ENCODE measurements around the gene SHISA8.
"Not testable (repeated sequence)": the region's sequence is repeated elsewhere in the genome, so short reads cannot be mapped to it uniquely, and the experiment has no call there.

The SHISA8 gene

DNA sequence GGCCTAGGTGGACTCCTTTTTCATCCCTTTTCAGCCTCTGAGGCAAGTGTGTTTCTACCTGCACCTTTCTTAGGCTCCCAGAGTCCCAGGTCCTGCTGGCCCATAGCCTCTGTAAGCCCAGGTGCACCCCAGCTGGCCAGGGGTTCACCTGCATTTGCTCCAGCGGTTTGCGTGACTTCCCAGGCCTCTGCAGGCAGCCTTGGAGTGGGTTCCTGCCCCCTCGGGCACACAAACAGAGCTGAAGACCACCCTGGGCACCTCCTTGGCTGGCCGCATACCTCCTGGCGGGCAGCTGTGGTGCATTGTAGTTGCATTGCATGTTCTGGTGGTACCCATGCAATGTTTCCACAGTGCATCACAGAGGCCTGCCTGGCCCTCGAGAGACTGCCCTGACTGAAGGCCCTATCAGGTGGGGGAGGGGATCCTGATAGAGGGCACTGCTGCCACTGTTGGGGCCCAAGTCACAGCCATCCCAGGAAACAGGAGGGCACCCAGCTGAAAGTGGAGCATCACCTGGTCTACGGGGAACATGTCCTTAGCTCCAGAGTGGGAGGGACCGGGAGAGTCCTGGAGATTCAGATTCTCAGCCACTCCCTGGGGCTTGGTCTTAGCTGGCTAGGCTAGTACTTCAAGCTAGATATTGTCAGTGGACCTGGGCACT is 14.1 kb downstream of the SHISA8 start:
- DNase-seq (ENCODE audit: low read depth in 1 of 2, low spot score in 1 of 2): no peak

- DNase-seq (ENCODE audit: low read depth in 1 of 2, low spot score in 1 of 2): no peak
These were observed 14.8 kb downstream of the SHISA8 start for GRCh38 chr22:41899992-41900651.

DNA sequence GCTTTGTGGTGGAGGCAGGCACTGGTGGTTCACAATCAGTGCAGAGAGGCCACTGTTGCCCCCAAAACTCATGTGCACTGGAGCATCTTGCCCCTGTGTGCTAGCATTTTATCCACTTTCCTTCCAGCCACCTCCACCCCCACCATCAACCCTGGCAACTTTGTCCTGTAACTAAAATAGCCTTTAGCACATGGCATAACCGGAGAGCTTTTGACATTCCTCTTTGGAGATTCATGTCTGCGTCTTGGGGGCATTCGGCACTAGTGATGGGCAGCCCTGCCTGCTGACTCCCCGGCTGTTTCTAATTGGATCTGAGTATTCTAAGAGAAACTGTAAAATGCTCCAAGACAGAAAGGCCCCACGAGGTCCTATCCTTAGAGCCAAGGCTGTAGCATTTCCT is 15.8 kb downstream of the SHISA8 start:
- no peak for DNase-seq (ENCODE audit: low read depth in 1 of 2, low spot score in 1 of 2)

GRCh38 chr22:41898645-41899044 is 16.2 kb downstream of the SHISA8 start:
- DNase-seq (ENCODE audit: low read depth in 1 of 2, low spot score in 1 of 2): no peak

DNA sequence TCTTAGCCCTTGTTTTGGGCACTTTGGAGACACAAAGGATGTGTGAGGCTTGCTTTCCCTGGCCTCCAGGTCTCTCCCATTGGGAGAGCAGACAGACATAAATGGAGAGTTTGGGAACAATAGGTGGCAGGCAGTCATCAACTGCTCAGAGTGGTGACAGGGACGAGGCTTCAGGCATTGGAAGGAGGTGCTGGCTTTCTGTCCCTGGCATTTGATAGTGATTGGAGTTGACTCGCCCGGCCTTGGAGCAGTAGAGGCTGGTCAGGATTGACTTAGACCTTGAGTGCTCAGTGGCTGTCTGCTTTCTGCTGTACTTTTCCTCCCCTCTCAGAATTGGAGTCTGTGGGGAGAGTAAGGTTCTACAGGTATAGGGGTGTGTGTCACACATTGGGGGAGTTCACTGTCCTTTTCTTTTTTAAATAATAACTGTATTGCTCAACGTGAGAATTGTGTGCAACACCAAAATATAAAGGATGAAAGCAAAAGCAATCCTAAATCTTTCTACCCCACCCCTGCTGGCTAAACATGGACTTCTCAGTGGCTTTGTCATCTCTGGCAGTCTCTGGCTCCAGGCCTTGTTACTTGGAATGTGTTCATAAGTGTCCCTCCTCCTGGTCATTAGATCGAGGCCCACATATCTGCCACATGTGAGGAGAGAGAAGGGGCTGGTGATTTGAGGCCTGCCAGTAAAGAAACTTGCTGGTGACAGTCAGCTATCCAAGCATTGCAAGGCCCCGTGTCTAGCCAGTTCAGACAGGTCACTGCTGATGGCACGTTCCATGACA is 21.1 kb downstream of the SHISA8 start:
- no peak for DNase-seq (ENCODE audit: low read depth in 1 of 2, low spot score in 1 of 2)

DNA sequence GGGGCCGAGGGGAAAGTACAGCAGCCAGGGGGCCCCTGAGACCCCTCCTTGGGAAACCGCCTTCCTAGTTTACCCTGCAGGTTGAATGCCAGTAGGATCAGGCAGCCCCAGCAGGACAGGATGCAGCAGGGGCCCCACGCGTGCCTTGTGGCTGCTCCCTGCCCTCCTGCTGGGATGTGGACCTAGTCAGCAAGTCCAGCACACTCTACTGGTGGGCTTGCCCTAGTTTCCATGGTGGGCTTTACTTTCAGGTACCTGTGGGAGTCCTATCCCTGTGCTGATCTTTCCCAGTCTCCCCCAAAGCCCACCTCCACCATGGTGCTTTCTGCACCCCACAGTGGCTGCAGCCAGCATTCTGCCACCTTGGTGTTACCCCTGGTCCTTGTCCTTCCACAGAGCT is 22.2 kb downstream of the SHISA8 start:
- DNase-seq (ENCODE audit: low read depth in 1 of 2, low spot score in 1 of 2): no peak

DNA sequence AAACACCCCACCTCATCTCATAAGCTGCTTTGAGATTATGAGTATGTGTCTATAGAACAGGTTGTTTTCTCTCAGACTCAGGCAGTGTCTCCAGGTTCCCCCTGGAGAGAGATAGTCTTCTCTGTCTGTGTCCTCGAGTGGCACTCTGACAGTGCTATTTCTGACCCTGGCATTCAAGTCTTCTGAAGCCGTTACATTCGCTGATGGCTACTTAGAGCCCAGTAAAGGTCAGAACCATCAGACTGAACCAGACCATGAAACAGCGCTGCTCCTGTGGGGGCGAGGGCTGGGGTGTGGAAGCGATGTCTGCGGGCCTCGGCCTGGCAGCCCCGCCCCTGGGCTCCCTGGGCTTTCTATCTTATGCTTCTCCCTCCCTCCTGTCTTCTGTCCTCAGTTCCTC is 23.5 kb downstream of the SHISA8 start:
- DNase-seq (ENCODE audit: low read depth in 1 of 2, low spot score in 1 of 2): no peak

DNA sequence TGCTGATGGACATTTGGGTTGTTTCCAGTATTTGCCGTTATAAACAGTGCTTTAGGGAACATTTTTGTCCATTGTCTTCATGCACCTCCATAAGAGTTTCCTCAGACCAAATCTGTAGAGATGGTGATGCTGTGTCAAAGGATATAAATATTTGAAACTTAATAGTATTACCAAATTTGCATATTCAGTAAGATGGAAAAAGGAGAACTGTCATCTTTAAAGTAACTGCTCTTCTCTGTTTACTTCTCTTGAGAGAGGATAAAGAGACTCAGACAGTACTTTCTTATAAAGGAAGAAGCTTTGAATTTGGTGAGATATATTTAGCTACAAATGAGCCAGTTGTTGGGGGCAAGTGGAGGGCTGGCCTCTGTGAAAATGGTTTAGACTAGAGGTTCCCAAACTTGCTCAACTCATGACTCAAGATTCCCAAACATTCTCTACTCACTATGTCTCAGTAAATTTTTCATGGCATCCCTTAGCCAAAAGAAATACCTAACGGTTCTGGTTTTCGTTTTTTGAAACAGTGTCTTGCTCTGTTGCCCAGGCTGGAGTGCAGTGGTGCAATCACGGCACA is 26.2 kb downstream of the SHISA8 start:
- DNase-seq (ENCODE audit: low read depth in 1 of 2, low spot score in 1 of 2): no peak

DNA sequence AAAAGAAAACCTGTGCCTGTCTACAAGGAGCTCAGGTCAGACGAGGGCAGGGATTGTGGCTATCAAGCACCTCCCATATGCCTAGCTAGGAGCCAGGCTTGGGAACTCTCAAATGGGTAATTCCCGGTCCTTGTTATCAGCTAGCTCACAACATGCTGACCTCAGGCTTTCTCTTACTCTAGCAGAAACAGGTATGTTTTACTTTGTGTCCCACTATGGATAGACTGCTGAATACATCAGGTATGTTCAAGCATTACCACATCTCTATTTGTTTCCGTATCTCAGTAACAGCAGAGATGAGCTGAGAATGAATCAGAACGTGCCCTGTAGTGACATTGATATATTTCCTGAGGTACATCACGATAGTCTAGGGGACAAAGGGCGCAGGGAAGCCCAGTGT is 29.4 kb downstream of the SHISA8 start:
- DNase-seq (ENCODE audit: low read depth in 1 of 2, low spot score in 1 of 2): no peak

GRCh38 chr22:41885116-41885515 is 29.8 kb downstream of the SHISA8 start:
- no peak for DNase-seq (ENCODE audit: low read depth in 1 of 2, low spot score in 1 of 2)

DNA sequence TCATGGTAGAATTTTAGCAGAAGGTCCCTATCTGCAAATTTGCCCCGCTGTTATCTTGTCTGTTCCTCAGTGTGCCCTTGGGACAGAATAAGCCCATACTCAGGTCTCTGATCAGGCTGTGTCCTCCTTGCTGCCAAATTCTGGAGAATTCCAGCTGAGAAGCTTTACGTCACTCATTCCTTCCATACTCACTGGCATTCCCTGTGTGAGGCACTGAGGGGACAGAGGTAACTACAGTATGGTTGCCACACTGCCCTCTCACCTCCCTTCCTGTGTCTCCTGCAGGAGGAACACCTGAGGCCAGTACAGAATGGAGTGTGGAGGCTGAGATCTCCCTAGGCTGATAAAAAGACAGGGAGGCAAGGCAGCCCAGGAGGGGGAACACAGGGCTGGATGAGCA is 31.5 kb downstream of the SHISA8 start:
- no peak for DNase-seq (ENCODE audit: low read depth in 1 of 2, low spot score in 1 of 2)

DNA sequence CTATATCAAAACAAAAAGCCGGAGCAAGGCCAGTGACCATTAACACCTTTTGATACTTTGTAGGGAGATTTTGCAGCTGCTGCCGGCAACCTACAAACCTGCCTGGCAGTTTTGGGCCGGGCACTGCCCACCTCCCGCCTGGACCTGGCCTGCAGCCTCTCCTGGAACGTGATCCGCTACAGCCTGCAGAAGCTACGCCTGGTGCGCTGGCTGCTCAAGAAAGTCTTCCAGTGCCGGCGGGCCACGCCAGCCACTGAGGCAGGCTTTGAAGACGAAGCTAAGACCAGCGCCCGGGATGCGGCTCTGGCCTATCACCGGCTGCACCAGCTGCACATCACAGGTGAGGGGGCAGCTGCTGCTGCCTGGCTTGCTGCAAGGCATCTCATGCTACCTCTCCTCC is 34.2 kb downstream of the SHISA8 start:
- no peak for DNase-seq (ENCODE audit: low read depth in 1 of 2, low spot score in 1 of 2)

GRCh38 chr22:41876675-41877074 is 38.2 kb downstream of the SHISA8 start:
- no peak for DNase-seq (ENCODE audit: low read depth in 1 of 2, low spot score in 1 of 2)

GRCh38 chr22:41876275-41876674 is 38.6 kb downstream of the SHISA8 start:
- DNase-seq (ENCODE audit: low read depth in 1 of 2, low spot score in 1 of 2): no peak

GRCh38 chr22:41875531-41876270 is 39.2 kb downstream of the SHISA8 start:
- DNase-seq (ENCODE audit: low read depth in 1 of 2, low spot score in 1 of 2): no peak

GRCh38 chr22:41874090-41874489 is 40.8 kb downstream of the SHISA8 start:
- no peak for DNase-seq (ENCODE audit: low read depth in 1 of 2, low spot score in 1 of 2)

DNA sequence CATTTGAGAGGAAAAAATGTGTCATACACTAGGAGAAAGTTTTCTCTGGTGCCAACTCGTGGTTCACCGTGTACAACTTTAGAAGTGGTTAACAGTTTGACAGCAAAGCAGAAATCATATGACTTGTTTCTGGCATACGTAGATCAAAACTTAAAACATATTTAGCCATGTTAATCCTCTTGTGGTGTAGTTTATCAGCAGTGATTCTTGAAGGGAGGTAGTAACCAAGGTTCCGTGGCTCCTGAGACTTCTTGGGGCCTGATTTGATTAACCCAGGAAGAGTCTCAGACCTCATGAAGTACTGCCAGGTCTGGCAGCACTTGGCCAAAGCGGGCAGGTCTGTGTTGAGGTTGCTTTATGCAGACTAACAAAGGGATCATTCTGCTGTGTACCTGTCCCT is 41.5 kb downstream of the SHISA8 start:
- no peak for DNase-seq (ENCODE audit: low read depth in 1 of 2, low spot score in 1 of 2)

DNA sequence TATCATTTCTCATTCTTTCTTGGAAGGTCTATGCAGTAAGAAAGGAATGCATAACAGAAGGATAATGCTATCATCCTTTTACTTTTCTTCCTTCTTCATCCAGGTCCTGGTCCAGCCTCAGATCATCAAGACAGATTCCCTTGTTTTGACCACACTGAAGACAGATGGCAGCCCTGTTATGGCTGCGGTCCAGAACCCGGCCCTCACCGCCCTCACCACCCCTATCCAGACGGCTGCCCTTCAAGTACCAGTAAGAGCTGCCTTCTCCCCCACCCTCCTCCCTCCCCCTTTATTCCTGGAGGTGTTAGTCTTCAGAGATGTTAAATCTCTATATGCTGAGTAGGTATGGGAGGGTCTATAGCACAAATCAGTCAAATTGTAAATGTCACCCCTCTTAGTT is 44.1 kb downstream of the SHISA8 start:
- DNase-seq (ENCODE audit: low read depth in 1 of 2, low spot score in 1 of 2): no peak

DNA sequence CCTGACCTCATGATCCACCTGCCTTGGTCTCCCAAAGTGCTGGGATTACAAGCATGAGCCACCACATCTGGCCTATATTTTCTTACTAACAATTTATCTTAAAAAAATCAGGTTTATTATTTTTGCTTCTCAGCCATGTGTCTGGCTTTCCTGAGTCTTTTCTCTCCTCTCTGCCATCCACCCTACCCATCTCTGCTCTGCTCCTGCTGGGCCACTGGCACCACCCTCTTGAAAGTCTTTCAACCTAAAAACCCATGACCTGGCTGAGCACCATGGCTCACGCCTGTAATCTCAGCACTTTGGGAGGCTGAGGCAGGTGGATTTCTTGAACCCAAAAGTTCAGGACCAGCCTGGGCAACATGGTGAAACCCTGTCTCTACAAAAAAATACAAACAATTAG is 44.8 kb downstream of the SHISA8 start:
- not testable (repeated sequence) for DNase-seq (ENCODE audit: low read depth in 1 of 2, low spot score in 1 of 2)

GRCh38 chr22:41868556-41868955 is 46.3 kb downstream of the SHISA8 start:
- DNase-seq (ENCODE audit: low read depth in 1 of 2, low spot score in 1 of 2): no peak

DNA sequence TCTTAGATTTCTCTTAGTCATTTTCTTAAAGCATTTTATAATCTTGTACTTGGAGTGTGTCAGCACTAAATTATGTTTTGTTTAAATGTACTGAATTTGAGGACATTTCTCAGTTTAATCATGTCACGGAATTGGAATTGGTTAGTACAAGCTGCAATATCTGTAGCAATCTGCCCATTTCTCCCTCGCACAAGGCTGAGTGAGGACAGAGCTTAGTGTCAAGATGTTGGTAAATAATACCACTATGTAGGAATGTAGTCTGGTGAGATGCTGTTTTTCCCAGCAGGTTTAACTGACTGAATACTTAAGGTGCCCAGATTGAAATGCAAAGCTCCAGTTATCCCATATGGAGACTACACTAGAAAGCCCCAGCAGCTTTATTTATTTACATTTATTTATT is 51.4 kb downstream of the SHISA8 start:
- no peak for DNase-seq (ENCODE audit: low read depth in 1 of 2, low spot score in 1 of 2)

Measured in stimulated activated CD4-positive, alpha-beta T cell treated with anti-CD3 and anti-CD28 coated beads, Interleukin-15, amount 100 ng/mL, for 1 hour (primary cell).